Cortex of kidney (tissue), 1 donor: Measurements from ENCODE around the gene TMEM131.

ENCODE experiments used
- DNase-seq: peaks from one replicate; lab custom pipeline; 2025; lab: John Stamatoyannopoulos, UW

The TMEM131 gene

GRCh38 chr2:97763176-97763845, 232.4 kb downstream of the TMEM131 start:
- no peak for DNase-seq

GRCh38 chr2:97761192-97761591, 234.6 kb downstream of the TMEM131 start:
- no peak for DNase-seq

- no peak for DNase-seq
Measured at GRCh38 chr2:97760480-97761049, 235.2 kb downstream of the TMEM131 start.

GRCh38 chr2:97759727-97760407, 235.9 kb downstream of the TMEM131 start:
- no peak for DNase-seq

DNA sequence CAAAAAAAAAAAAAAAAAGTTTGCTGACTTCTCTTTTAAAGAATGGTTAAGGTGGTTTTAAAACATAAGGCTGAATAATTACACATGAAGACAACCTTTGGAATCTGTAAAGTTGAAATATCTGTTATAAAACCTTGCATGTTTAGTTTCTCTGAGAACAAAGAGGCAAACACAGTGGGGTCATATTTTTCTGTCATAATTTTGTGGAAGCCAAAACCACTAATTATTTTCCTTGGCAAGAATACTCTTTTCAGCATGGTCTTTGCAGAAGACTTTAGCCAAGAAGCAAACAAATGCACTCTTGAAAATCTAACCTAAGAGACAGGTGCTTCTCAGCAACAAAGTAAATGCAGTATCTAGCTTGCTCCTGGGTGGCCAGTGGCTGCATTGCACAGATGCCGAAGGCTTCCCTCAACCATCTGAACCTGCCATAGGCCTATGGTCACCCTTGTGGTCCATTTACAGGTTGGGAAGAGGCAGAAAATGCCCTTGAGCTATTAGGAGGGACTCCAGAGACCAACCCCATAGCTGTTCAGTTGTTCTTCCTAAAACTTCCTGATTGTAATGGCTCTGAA, 237.5 kb downstream of the TMEM131 start:
- no peak for DNase-seq

DNA sequence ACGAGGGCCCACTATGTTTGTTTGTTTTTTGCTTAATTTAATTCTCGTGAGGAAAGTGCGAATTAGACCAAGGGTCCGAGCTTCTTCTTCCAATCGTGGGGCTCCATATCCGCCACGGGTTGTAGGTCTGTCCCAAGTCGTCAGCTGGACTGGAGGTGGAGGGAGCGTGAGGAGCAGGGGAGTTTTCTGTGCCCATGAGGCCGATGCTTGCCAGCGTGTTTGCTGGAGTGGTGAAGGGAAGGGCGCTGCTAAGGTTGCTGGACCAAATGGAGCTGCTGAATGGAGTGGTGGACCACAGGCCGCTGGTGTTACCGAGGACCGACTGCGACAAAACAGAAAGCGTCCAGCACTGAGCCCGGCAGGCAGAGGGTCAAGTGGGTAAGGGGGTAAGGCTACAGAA, 238.7 kb downstream of the TMEM131 start:
- no peak for DNase-seq

DNA sequence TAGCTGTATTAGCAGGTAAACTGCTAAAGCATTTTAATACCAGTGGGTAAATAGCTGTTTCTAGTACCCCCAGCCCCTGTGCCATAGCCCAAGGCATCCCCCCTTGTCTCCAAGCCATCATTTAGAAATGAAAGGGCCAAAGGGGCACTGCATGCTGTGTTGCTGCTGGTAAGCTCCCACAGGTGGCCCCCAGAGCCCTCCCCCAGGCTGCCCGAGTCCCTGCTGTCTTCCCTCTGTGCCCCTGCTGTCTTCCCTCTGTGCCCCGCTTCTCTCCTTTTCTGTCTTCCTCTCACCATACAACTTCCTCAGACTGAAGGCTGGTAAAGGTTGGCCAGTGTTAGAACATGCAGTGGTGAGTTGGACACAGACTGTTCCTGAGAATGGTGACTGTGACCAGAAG, 240.3 kb downstream of the TMEM131 start:
- DNase-seq = no peak

- DNase-seq = no peak
Measured at GRCh38 chr2:97754690-97755346, 240.9 kb downstream of the TMEM131 start.

GRCh38 chr2:97752342-97753334, 243.1 kb downstream of the TMEM131 start:
- no peak for DNase-seq

- DNase-seq = no peak
Measured at GRCh38 chr2:97751752-97752151, 244.0 kb downstream of the TMEM131 start.

DNA sequence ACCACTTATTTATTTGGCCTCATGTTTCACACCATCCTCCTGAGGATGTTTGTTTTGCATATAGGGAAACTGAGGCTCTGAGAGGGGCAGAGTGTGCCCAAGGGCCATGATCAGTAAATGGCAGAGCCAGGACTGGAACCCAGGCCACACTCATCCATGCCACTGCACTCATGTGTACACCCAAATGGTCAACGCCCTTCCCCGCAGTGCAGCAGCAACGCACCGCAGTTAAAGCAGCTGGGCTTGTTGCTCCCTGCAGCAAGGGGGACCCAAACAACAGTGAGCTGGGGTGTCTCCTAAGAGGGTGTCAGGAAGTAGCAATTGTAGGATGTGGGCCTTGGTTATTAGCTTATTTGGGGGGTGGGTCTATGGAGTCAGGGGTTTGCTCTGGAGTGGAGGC, 245.7 kb downstream of the TMEM131 start:
- no peak for DNase-seq

GRCh38 chr2:97749581-97749980, 246.2 kb downstream of the TMEM131 start:
- no peak for DNase-seq

- DNase-seq = no peak
Measured at GRCh38 chr2:97747716-97748115, 248.0 kb downstream of the TMEM131 start.

GRCh38 chr2:97747285-97747684, 248.5 kb downstream of the TMEM131 start:
- DNase-seq = no peak

- no peak for DNase-seq
Measured at GRCh38 chr2:97745474-97746174, 250.1 kb downstream of the TMEM131 start.

DNA sequence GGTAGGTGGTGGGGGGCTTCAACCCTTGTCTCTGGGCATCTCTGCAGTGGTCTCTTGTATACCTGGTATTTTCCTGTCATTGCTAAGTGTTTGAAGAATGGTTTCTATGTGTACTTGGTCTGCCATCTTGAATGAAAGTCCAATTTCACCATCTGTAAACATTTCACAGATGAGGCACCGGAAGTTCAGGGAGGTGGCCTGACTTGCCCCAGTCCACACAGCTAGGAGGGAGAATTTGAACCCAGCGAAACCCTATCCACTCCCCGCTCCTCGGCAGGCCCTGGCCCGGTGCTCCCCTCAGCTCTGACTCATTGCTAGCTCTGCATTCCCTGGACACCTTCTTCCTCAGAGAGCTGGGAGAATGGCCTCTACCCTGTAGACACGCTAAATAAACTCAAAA, 251.8 kb downstream of the TMEM131 start:
- DNase-seq = no peak

DNA sequence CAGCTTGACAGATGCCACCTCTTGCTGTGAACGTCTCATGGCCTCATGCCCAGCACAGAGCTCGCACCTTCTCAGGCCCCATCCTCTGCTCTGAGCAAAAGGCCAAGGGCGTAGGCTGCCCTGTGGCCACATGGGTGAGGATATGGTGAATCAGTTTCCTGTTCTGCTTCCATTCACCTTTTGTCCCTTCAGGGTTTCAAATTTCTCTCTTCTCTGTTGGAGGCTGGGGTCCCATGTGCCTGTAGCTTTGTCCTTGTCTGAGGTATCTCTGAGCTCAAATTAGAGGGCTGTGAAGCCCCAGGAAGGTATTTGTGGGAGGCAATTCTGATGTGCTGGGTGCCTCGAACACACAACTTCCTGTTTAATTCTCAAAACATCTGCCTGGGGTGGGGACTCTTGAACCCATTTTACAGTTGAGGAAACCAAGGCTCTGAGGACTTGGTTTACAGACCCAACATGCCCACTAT, 253.3 kb downstream of the TMEM131 start:
- DNase-seq = no peak

- DNase-seq = no peak
Measured at GRCh38 chr2:97741686-97742085, 254.1 kb downstream of the TMEM131 start.

DNA sequence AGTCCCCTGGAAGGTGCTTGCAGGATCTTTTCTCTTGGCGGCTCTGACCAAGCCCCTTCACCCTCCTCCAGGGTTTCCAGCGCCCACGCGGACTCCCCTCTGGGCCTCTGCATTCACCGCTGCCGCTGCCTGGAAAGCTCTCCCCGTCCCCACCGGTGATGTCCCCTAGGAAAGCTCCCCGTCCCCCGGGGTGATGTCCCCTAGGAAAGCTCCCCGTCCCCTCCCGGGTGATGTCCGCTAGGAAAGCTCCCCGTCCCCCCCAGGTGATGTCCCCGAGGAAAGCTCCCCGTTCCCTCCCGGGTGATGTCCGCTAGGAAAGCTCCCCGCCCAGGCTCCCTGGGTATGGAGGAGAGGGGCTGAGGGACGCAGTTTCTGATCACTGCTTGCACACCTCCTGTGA, 254.5 kb downstream of the TMEM131 start:
- DNase-seq = no peak

- no peak for DNase-seq
Measured at GRCh38 chr2:97740590-97741182, 255.1 kb downstream of the TMEM131 start.
